GM19023 (cell line): ENCODE measurements around the gene CCDC181.
"Not testable (repeated sequence)": the region's sequence is repeated elsewhere in the genome, so short reads cannot be mapped to it uniquely, and the experiment has no call there.

Source experiments
- ATAC-seq: cut with Tn5 transposase; IDR thresholded peaks from one replicate; pipeline ENCODE4 v1.9.1; 2021; ENCODE audit warnings: mild to moderate bottlenecking, moderate library complexity; ENCODE audit not compliant: unreplicated experiment

The CCDC181 gene

DNA sequence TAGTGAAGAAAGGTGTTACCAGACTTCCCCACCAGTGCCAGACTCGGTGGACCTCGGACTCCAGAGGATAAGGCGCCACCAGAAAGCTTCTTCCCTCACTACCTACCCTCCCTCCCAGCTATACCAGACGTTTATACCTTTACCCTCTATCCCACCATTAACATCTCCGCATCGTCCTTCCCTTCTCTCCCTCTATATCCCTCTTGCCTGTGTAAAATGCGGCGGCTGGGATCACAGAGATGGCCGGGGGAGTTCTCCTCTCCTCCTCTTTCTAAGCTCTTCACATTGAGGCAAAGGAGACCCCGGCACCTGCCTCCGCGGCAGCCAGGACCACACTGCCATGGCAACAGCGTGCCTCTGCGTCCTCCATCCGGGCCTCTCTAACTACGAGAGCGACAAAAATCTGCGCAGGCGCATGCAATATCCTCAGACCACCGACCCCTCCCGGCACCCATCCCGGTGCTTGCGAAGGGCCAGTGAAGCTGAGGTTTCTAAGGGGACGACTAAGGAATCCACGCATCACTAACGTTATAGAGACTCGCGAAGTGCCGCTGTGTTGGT lies at the start of gene CCDC181:
CCDC181 (minus strand) TSS at position 394 of the 561 bp plus-strand sequence. CDS start 2,547 bp downstream, outside the sequence.
- ATAC-seq = peak; percentile 85

GRCh38 chr1:169475806-169476387 lies 48.6 kb upstream of the CCDC181 start:
- no peak for ATAC-seq

- no peak for ATAC-seq
Observed at GRCh38 chr1:169474302-169474995, 47.2 kb upstream of the CCDC181 start.

DNA sequence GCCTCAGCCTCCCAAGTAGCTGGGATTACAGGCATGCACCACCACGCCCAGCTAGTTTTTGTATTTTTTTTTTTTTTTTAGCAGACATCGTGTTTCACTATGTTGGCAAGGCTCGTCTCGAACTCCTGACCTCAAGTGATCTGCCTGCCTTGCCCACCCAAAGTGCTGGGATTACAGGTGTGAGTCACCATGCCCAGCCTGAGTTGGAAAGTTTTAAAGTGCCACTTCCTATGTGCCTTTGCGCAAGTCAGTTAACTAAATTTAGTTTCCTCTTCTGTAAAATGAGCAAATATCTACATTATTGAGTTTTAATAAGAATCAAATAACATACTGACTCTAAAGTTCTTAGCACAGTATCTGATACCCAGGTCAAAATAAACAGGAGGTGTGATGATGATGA lies 46.1 kb upstream of the CCDC181 start:
- ATAC-seq = no peak

DNA sequence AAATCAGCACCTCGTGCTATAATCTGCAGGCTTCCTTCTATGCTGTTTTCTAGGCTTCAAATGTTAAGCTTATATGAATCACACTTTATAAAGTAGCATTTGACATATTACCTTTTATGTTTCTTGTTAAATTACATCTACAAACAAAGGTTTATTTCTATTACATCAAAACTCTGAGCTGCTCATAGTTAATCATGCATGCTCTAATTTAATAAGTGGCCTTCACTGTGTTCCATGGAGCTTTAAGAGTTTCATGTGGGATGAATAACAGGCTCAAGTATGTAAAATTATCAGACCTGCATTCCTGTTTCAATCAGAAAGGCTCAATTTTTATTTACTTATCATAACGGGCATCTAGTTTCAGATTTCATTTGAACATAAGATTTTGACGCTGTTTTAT lies 45.5 kb upstream of the CCDC181 start:
- no peak for ATAC-seq

GRCh38 chr1:169468982-169469381 lies 41.7 kb upstream of the CCDC181 start:
- ATAC-seq = no peak

- no peak for ATAC-seq
Observed at GRCh38 chr1:169466259-169467230, 39.3 kb upstream of the CCDC181 start.

DNA sequence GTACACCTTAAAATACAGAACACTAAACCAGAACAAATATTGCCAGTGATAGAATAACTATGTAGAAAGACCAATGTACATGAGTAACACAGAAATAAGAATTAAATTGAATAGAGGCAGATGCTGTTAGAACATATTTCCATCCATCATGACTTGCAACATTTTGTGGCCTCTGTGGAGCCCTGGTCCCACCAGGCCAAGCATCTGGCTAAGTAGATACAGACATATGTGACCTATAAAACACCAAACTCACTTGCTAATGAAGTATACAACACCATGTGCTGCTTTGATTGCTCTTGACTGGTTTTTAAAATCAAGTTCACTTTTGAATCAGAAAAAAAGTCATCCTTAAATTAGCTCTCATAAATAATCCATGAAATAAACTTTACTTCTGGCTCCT lies 38.0 kb upstream of the CCDC181 start:
- ATAC-seq = no peak

GRCh38 chr1:169462385-169462784 lies 35.1 kb upstream of the CCDC181 start:
- no peak for ATAC-seq

- no peak for ATAC-seq
Observed at GRCh38 chr1:169461390-169462000, 34.2 kb upstream of the CCDC181 start.

GRCh38 chr1:169460191-169460833 lies 33.0 kb upstream of the CCDC181 start:
- no peak for ATAC-seq

- ATAC-seq = no peak
Observed at GRCh38 chr1:169457443-169457842, 30.2 kb upstream of the CCDC181 start.

- ATAC-seq = no peak
Observed at GRCh38 chr1:169456029-169456428, 28.8 kb upstream of the CCDC181 start.

- ATAC-seq = no peak
Observed at GRCh38 chr1:169452921-169453320, 25.6 kb upstream of the CCDC181 start.

DNA sequence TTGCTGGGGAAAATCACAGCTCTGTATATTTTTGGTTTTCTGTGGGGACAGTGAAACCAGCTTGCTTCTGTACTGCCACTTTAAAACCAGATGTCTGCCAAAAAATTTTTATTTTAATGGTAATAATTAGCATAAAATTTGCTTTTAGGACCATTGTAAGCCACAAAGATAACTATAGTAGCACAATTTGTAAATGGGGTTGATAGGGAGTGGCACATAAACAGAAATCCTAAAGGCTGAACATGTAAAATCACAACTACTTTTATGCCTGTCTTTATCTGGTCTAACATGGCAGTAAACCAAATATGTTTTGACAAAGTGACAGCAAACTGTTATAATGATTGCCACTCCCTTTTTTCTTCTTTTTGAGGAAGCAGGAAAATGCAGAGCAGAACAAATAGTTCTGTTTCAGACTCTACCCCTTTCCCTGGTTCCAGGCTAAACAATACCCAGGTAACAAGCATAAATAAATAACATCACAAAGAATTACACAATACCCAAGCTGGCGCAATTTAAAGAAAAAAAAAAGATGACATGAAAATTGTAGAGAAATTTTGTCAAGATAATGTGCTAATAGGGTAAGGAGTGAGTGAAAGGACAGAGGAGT lies 24.0 kb upstream of the CCDC181 start:
- ATAC-seq = no peak

DNA sequence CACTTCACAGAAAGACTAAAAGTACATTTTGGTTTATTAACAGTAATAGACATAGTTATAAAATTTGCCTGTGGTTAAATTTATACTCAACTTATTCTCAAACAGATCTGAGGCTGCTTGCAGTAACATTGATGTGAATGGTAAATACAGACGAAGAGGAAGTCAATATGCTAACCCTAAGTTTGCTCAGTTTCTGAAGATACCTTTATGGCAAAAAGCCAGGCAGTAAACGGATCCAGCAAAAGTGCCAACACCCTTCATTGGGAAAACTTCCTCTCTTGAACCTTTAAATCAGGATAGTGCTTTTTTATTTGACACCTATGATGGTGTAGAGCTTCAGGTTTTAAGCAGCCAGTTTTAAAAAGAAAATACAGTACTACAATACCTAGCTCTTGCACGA lies 16.6 kb upstream of the CCDC181 start:
- ATAC-seq = no peak

DNA sequence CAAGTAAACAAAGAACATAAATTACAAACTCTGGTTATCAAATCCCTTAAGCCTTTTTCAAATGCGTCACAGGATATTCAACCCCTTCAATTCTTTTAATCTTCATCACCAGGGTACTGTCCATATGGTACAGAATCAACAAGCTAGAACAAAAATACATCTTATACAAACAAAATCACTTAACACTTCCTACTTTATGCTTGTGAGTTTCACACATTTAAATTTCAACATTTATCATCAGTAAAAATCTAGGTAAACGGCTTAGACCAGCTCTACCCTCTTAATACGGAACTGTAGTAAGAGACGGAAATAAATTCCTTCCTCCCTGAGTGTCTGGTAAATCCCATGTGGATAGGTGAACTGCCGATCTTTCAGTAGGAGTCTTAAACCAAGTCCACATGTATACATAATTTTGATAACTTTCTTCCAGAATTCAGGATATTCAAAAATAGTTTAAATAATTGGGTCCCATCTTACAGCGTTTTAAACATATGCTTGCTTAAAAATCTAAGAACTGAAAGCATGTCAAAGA lies 1.0 kb downstream of the CCDC181 start:
- no peak for ATAC-seq

DNA sequence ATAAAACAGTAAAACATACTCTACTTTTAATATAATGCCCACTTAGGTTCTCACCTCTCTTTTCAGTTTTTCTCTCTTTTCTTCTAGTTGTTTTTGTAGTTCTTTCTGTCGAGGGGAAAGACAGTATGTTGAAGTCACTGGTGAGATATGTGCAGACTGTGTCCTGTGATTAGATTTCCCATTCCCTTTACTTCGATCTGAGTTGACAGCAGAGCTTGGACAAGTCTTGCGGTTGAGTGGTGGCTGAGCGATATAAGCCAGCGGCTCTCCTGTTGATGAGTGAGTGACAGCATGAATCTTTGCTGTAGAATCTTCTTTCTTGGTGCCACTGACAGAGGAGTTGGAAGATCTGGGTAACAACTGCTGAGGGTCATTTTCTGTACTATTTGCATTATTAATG lies 6.0 kb downstream of the CCDC181 start:
- no peak for ATAC-seq

DNA sequence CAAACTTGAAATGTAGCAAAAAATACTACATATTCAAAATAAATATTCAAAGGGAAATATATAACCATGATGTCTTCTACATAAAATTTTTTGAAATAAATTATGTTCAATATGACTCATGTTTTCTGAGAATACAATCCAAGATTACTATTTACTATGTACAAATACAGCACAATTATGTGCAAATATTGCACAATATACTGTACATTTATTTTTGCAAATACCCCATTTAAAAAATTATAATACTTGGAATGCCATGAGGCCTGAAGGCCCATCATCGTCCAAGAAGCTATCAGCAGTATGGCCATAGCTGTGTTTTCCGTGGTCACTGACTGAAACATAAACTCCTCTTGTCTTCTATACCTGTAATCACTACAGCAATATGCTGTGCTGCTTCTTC lies 12.3 kb downstream of the CCDC181 start:
- no peak for ATAC-seq

DNA sequence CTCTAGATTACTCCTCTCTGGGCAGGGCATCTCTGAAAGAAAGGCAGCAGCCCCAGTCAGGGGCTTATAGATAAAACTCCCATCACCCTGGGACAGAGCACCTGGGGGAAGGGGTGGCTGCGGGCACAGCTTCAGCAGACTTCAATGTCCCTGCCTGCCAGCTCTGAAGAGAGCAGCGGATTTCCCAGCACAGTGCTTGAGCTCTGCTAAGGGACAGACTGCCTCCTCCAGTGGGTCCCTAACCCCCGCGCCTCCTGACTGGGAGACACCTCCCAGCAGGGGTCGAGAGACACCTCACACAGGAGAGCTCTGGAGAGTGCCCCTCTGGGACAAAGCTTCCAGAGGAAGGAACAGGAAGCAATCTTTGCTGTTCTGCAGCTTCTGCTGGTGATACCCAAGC lies 18.9 kb downstream of the CCDC181 start:
- ATAC-seq = not testable (repeated sequence)
